Hepatocyte (in vitro differentiated cells): Measurements from ENCODE around the gene TTC7B. TPM values are rescaled to one million over a fixed set of nuclear protein-coding genes. Genes with fewer than 3 reads are reported as not detected.
A peak's percentile ranks its signal among the peaks of the same experiment; 100 is the strongest.

ENCODE experiments used
- DNase-seq: peaks from one replicate; pipeline ENCODE4 v3.0.0-alpha.2; 2016; ENCODE audit warnings: low spot score
- H2AFZ ChIP-seq: fragments of 200-600 bp; sonication (generic); 2 replicates; pipeline ENCODE4 v1.6.0; 2016; ENCODE audit warnings: antibody characterized with exemption, mild to moderate bottlenecking
- H3K27ac ChIP-seq: fragments of 200-600 bp; sonication (generic); 2 replicates; pipeline ENCODE4 v1.5.1; 2016; ENCODE audit warnings: mild to moderate bottlenecking
- H3K27me3 ChIP-seq: fragments of 200-600 bp; sonication (generic); 2 replicates; pipeline ENCODE4 v1.6.1; 2016
- H3K36me3 ChIP-seq: fragments of 200-600 bp; sonication (generic); replicated peaks from 2 replicates; pipeline ENCODE4 v1.5.1; 2016; ENCODE audit warnings: low read depth; ENCODE audit not compliant: insufficient read depth
- H3K4me1 ChIP-seq: fragments of 200-600 bp; sonication (generic); 2 replicates; pipeline ENCODE4 v1.5.1; 2016; ENCODE audit warnings: mild to moderate bottlenecking, moderate library complexity; ENCODE audit not compliant: insufficient read depth
- H3K4me2 ChIP-seq: fragments of 200-600 bp; sonication (generic); 2 replicates; pipeline ENCODE4 v1.6.0; 2016
- H3K4me3 ChIP-seq: fragments of 200-600 bp; sonication (generic); 2 replicates; pipeline ENCODE4 v1.5.1; 2016; ENCODE audit warnings: mild to moderate bottlenecking
- H3K79me2 ChIP-seq: fragments of 200-600 bp; sonication (generic); 2 replicates; pipeline ENCODE4 v1.6.0; 2017; ENCODE audit warnings: mild to moderate bottlenecking
- H3K9me2 ChIP-seq: fragments of 200-600 bp; sonication (generic); replicated peaks from 2 replicates; pipeline ENCODE4 v1.6.0; 2017; ENCODE audit warnings: mild to moderate bottlenecking; ENCODE audit not compliant: insufficient read depth
- H3K9me3 ChIP-seq: fragments of 200-600 bp; sonication (generic); 2 replicates; pipeline ENCODE4 v1.5.1; 2016; ENCODE audit warnings: low read depth, mild to moderate bottlenecking
- H4K20me1 ChIP-seq: fragments of 200-600 bp; sonication (generic); 2 replicates; pipeline ENCODE4 v1.6.0; 2016; ENCODE audit warnings: mild to moderate bottlenecking; ENCODE audit not compliant: insufficient read depth, poor library complexity, severe bottlenecking
- CTCF ChIP-seq: fragments of 200-600 bp; sonication (generic); IDR thresholded peaks from 2 replicates; pipeline ENCODE4 v1.5.1; 2016; ENCODE audit warnings: antibody characterized with exemption, mild to moderate bottlenecking; ENCODE audit not compliant: poor library complexity
- EZH2 ChIP-seq: fragments of 200-600 bp; sonication (generic); IDR thresholded peaks from 2 replicates; pipeline ENCODE4 v1.6.1; 2016; ENCODE audit warnings: antibody characterized with exemption, mild to moderate bottlenecking, borderline replicate concordance
- EZH2phosphoT487 ChIP-seq: fragments of 200-600 bp; sonication (generic); IDR thresholded peaks from one replicate; pipeline ENCODE4 v1.6.1; 2018; ENCODE audit warnings: antibody characterized with exemption, mild to moderate bottlenecking, low read depth, moderate library complexity; ENCODE audit not compliant: unreplicated experiment, severe bottlenecking
- WGBS: methylation state at CpG from one replicate; pipeline ENCODE4 v1.1.6; 2016; ENCODE audit warnings: low lambda C conversion rate; ENCODE audit errors: missing lambda C conversion rate; 5-methylcytosine and 5-hydroxymethylcytosine counted together
- polyA plus RNA-seq: library from polyadenylated mRNA; unstranded; fragments of >200 nt; fragmentation: Nextera tagmentation; extraction: Ambion mirVana; gene quantifications from 2 replicates; pipeline ENCODE4 v1.2.1, GENCODE V29; 2016
- total RNA-seq: library from RNA; depleted of rRNA; stranded (reverse); fragments of >200 nt; gene quantifications from 2 replicates; pipeline ENCODE4 v1.2.3, GENCODE V29; 2014

Gene TTC7B
- total and polyA plus RNA-seq, 2 experiments from 2014 or later = 10.7 to 25.5 TPM

- Histone ChIP-seq H3K9me3 (no peaks in the 10 kb centered on the region), H3K4me3 (no peak overlapping the region), H3K79me2 (no peaks in the 10 kb centered on the region), H3K27ac (peak overlapping the region; percentile 43), H3K27me3 (no peaks in the 10 kb centered on the region), H4K20me1 (no peaks in the 10 kb centered on the region), H3K4me1 (peaks cover 12% of the 10 kb centered on the region), H2AFZ (no peak overlapping the region), H3K9me2 (no peaks in the 10 kb centered on the region), H3K36me3 (no peaks in the 10 kb centered on the region), H3K4me2 (no peak overlapping the region)
- 91% methylated on average over 12 of the region's 12 CpGs for WGBS
- TF ChIP-seq CTCF = no peak
- TF ChIP-seq EZH2phosphoT487 = no peak
- no peak for TF ChIP-seq EZH2
- no peak for DNase-seq
Observed at GRCh38 chr14:90630171-90630806, 185.9 kb downstream of the TTC7B start.

- Histone ChIP-seq H3K36me3 (no peaks in the 10 kb centered on the region), H3K4me1 (peaks cover 20% of the 10 kb centered on the region), H3K4me3 (no peak overlapping the region), H3K4me2 (peak overlapping the region; percentile 38), H4K20me1 (no peaks in the 10 kb centered on the region), H3K9me3 (no peaks in the 10 kb centered on the region), H3K79me2 (no peaks in the 10 kb centered on the region), H3K27me3 (no peaks in the 10 kb centered on the region), H2AFZ (no peak overlapping the region), H3K27ac (peak overlapping the region; percentile 43), H3K9me2 (no peaks in the 10 kb centered on the region)
- WGBS = 72% methylated on average over 9 of the region's 9 CpGs
- DNase-seq = peak; percentile 30
- TF ChIP-seq CTCF = no peak
- no peak for TF ChIP-seq EZH2phosphoT487
- no peak for TF ChIP-seq EZH2
Observed at GRCh38 chr14:90629471-90629870, 186.8 kb downstream of the TTC7B start.

GRCh38 chr14:90628825-90629224 is 187.4 kb downstream of the TTC7B start:
- H3K9me2 ChIP-seq = no peaks in the 10 kb centered on the region
- H3K27ac ChIP-seq = no peak overlapping the region
- no peak overlapping the region for H3K4me3 ChIP-seq
- H3K36me3 ChIP-seq = no peaks in the 10 kb centered on the region
- H3K4me2 ChIP-seq = no peak overlapping the region
- no peaks in the 10 kb centered on the region for H4K20me1 ChIP-seq
- H3K9me3 ChIP-seq = no peaks in the 10 kb centered on the region
- WGBS = 90% methylated on average over 8 of the region's 8 CpGs
- no peak for DNase-seq
- no peak for TF ChIP-seq EZH2phosphoT487
- no peak for TF ChIP-seq CTCF
- no peak for TF ChIP-seq EZH2
- no peaks in the 10 kb centered on the region for H3K79me2 ChIP-seq
- peaks cover 24% of the 10 kb centered on the region for H3K4me1 ChIP-seq
- no peaks in the 10 kb centered on the region for H3K27me3 ChIP-seq
- no peak overlapping the region for H2AFZ ChIP-seq

- Histone ChIP-seq H4K20me1 (no peaks in the 10 kb centered on the region), H3K4me1 (peaks cover 24% of the 10 kb centered on the region), H3K79me2 (no peaks in the 10 kb centered on the region), H2AFZ (no peak overlapping the region), H3K9me3 (no peaks in the 10 kb centered on the region), H3K27ac (no peak overlapping the region), H3K4me3 (no peak overlapping the region), H3K36me3 (no peaks in the 10 kb centered on the region), H3K4me2 (no peak overlapping the region), H3K9me2 (no peaks in the 10 kb centered on the region), H3K27me3 (no peaks in the 10 kb centered on the region)
- WGBS = 81% methylated on average over 9 of the region's 9 CpGs
- no peak for DNase-seq
- TF ChIP-seq EZH2phosphoT487 = no peak
Observed at GRCh38 chr14:90627478-90627877, 188.8 kb downstream of the TTC7B start.
